H1 (cell line): ENCODE measurements around the gene PACS1. TPM values are rescaled to one million over a fixed set of nuclear protein-coding genes. Genes with fewer than 3 reads are reported as not detected.

Source experiments
- ASH2L ChIP-seq: fragments of 200-600, 300-600 bp; sonication (generic); IDR thresholded peaks from one replicate; pipeline ENCODE4 v1.7.1; 2017; ENCODE audit warnings: low read length
- ATF3 ChIP-seq: IDR thresholded peaks from 2 replicates; pipeline ENCODE4 v1.6.1; 2011; ENCODE audit warnings: low read depth, mild to moderate bottlenecking, low read length; ENCODE audit not compliant: insufficient read depth
- CBX8 ChIP-seq: fragments of 300-800, 300-1000 bp; sonication (generic); IDR thresholded peaks from 2 replicates; pipeline ENCODE4 v1.7.1; 2016; ENCODE audit warnings: low read depth, low read length, borderline replicate concordance
- CEBPB ChIP-seq: IDR thresholded peaks from 2 replicates; pipeline ENCODE4 v1.6.1; 2012; ENCODE audit warnings: low read depth, low read length
- CHD2 ChIP-seq: IDR thresholded peaks from 2 replicates; pipeline ENCODE4 v1.6.1; 2012; ENCODE audit warnings: low read length, improper control_type of control experiment
- CTCF ChIP-seq, 3 experiments: IDR thresholded peaks; 1 replicate in 2 of 3; 2 replicates in 1 of 3; pipeline versions ENCODE4 v1.5.1 to v1.6.1; 2011; ENCODE audit warnings: low read length in 3 of 3, mild to moderate bottlenecking in 3 of 3, inconsistent platforms in 2 of 3, low read depth in 1 of 3, moderate library complexity in 1 of 3; ENCODE audit not compliant: insufficient read depth in 1 of 3; ENCODE audit errors: control extremely low read depth in 1 of 3
- GTF2F1 ChIP-seq: IDR thresholded peaks from 2 replicates; pipeline ENCODE4 v1.6.1; 2012; ENCODE audit warnings: low read depth, low read length, improper control_type of control experiment, borderline replicate concordance
- HDAC2 ChIP-seq, 2 experiments: fragments of 300-600 bp in 1 of 2; sonication (generic) in 1 of 2; IDR thresholded peaks; 2 replicates each; pipeline ENCODE4 v1.6.1; 2011 to 2012; ENCODE audit warnings: low read depth in 2 of 2, low read length in 2 of 2, mild to moderate bottlenecking in 2 of 2, moderate library complexity in 2 of 2, borderline replicate concordance in 1 of 2, inconsistent platforms in 1 of 2
- HDAC6 ChIP-seq: IDR thresholded peaks from one replicate; pipeline ENCODE4 v1.7.1; 2012; ENCODE audit warnings: low read depth, mild to moderate bottlenecking, inconsistent platforms, low read length, moderate library complexity
- JUN ChIP-seq: IDR thresholded peaks from 2 replicates; pipeline ENCODE4 v1.6.1; 2011; ENCODE audit warnings: low read depth, mild to moderate bottlenecking, improper control_type of control experiment, low read length
- PHF8 ChIP-seq: fragments of 200-600 bp; sonication (generic); conservative IDR thresholded peaks from 2 replicates; pipeline ENCODE4 v1.7.1; 2012; ENCODE audit warnings: low read depth, mild to moderate bottlenecking, inconsistent platforms, low read length, moderate library complexity
- SIRT6 ChIP-seq: IDR thresholded peaks from one replicate; pipeline ENCODE4 v1.7.1; 2012; ENCODE audit warnings: low read length, inconsistent platforms
- SP4 ChIP-seq: IDR thresholded peaks from 2 replicates; pipeline ENCODE4 v1.6.1; 2012; ENCODE audit warnings: low read length, inconsistent platforms
- SRF ChIP-seq: IDR thresholded peaks from 2 replicates; pipeline ENCODE4 v1.6.1; 2011; ENCODE audit warnings: mild to moderate bottlenecking, low read depth, low read length, moderate library complexity
- SUZ12 ChIP-seq: fragments of 200-600 bp; sonication (generic); IDR thresholded peaks from 2 replicates; pipeline ENCODE4 v1.6.1; 2012; ENCODE audit warnings: mild to moderate bottlenecking, inconsistent platforms, low read length, moderate library complexity, mixed read lengths
- TCF12 ChIP-seq: IDR thresholded peaks from 2 replicates; pipeline ENCODE4 v1.6.1; 2011; ENCODE audit warnings: low read depth, mild to moderate bottlenecking, low read length
- polyA plus RNA-seq, 7 experiments: library from polyadenylated mRNA; depleted of rRNA in 3 of 7; stranded (reverse) in 5 of 7; unstranded in 2 of 7; fragments of >200 nt in 5 of 7; fragments of 200-250 nt in 2 of 7; gene quantifications; 1 replicate in 5 of 7; 2 replicates in 1 of 7; 4 replicates in 1 of 7; pipeline versions ENCODE4 v1.2.1 to v1.2.3, GENCODE V29; 2011 to 2013; ENCODE audit warnings: missing spikeins in 2 of 7, mixed read lengths in 2 of 7
- total RNA-seq: library from RNA; stranded (reverse); fragmentation: NEBNext Ultra II Directional; extraction: Animal tissue kit (Norgen Biotek cat#: 25700); gene quantifications from 2 replicates; pipeline ENCODE4 v1.2.1, GENCODE V29; 2021
- TF ChIP-seq, protein P1 (sequence below): IDR thresholded peaks from 2 replicates; pipeline ENCODE4 v1.6.1; 2012; ENCODE audit warnings: inconsistent platforms

Gene PACS1
- total and polyA plus RNA-seq, 2 of the 8 experiments (the other 6 are each of a cell fraction or from before 2014, with no cell fraction given), result 11.5 to 36.0 TPM

DNA sequence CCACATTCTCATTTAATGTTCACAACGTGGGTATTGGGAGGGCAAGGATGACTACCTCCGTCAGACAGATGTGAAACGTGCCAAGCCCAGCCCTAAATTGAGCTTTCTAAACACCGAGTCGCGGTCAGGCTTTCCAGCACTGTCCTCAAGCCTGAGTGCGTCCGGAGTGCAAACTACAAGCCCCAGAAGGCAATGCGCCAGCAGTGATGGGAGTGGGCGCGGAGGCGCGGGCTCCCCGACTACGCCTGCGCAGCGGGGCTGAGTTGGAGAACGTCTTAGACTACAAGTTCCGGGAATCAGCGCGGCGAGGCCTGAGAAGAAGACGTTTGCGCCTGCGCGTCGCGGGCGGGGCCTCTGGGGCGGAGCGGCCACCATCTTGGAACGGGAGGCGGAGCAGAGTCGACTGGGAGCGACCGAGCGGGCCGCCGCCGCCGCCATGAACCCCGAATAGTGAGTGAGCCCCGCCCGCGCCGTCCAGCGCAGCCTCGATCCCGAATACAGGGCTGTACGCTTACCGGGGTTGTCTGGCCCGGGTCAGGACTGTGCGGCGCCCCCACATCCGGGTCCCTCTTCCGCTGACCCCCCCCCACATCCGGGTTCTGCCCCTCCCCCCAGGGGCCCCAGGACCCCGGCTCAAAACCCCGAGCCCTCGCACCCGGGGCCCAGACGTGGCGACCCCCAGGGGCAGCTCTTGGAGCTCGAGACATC, 198.3 kb downstream of the PACS1 start, which contains the start of gene RAB1B (continued):
- TF ChIP-seq SIRT6 (no peak), JUN (no peak), CEBPB (no peak), CBX8 (no peak), CHD2 (no peak), SRF (no peak), TCF12 (no peak), GTF2F1 (no peak), CTCF (IDR thresholded peaks at IDR 0.05; ENCODE audit: control extremely low read depth in 1 of 3, insufficient read depth in 1 of 3, low read depth in 1 of 3, low read length in 3 of 3) (no peak; a peak in 1 of 4 replicates), HDAC6 (no peak), SUZ12 (no peak), SP4 (no peak; the same call in 1 of the 2 replicates), ATF3 (no peak), ASH2L (no peak), PHF8 (peak; percentile 85; the same call in 1 of the 2 replicates), HDAC2 (IDR thresholded peaks at IDR 0.05; ENCODE audit: borderline replicate concordance in 1 of 2, low read depth in 2 of 2, low read length in 2 of 2) (no peak)
- TF ChIP-seq, protein P1, sequence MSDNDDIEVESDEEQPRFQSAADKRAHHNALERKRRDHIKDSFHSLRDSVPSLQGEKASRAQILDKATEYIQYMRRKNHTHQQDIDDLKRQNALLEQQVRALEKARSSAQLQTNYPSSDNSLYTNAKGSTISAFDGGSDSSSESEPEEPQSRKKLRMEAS, result peak; percentile 24; the same call in 1 of the 2 replicates
